OCI-LY7 (cell line): ENCODE data around the gene ZNF292. TPM values are rescaled to one million over a fixed set of nuclear protein-coding genes. Genes with fewer than 3 reads are reported as not detected.
A peak's percentile ranks its signal among the peaks of the same experiment; 100 is the strongest.

ENCODE experiments used
- BruUV-seq: library from RNA; stranded (reverse); fragments of 400-500 nt; replicated peaks from 2 replicates; lab custom pipeline; 2021; lab: Mats Ljungman, UMichigan
- CTCF ChIA-PET: fragments of 300-600 bp; sonication (Branson Sonifier 250); formaldehyde crosslinking; loops from one replicate; lab custom pipeline; 2022; ENCODE audit warnings: antibody characterized with exemption; ENCODE audit not compliant: unreplicated experiment; lab: Charles Lee
- POLR2A ChIA-PET: fragments of 300-600 bp; sonication (Branson Sonifier 250); formaldehyde crosslinking; loops from one replicate; lab custom pipeline; 2022; ENCODE audit warnings: antibody characterized with exemption; lab: Charles Lee
- DNase-seq: peaks from one replicate; pipeline ENCODE4 v3.0.0-alpha.2; 2015; ENCODE audit warnings: low spot score
- H2AFZ ChIP-seq: fragments of 200-600 bp; sonication (generic), shearing (Covaris generic); 2 replicates; pipeline ENCODE4 v1.6.1; 2014; ENCODE audit warnings: mild to moderate bottlenecking, antibody characterized with exemption, low read length, moderate library complexity
- H3K27ac ChIP-seq: fragments of 200-600 bp; sonication (generic); 2 replicates; pipeline ENCODE4 v1.5.1; 2014; ENCODE audit warnings: mixed run types, low read depth, mild to moderate bottlenecking, moderate library complexity, low read length, inconsistent platforms; ENCODE audit not compliant: poor library complexity, severe bottlenecking
- H3K36me3 ChIP-seq: fragments of 200-600 bp; sonication (generic); 2 replicates; pipeline ENCODE4 v1.6.1; 2014; ENCODE audit warnings: mild to moderate bottlenecking, antibody characterized with exemption, low read length, moderate library complexity, mixed read lengths; ENCODE audit not compliant: insufficient read depth
- H3K4me1 ChIP-seq: fragments of 200-600 bp; sonication (generic); 2 replicates; pipeline ENCODE4 v1.5.1; 2014; ENCODE audit warnings: mild to moderate bottlenecking, low read length; ENCODE audit not compliant: insufficient read depth, poor library complexity, severe bottlenecking
- H3K4me2 ChIP-seq: fragments of 200-600 bp; sonication (generic); 2 replicates; pipeline ENCODE4 v1.6.1; 2014; ENCODE audit warnings: mild to moderate bottlenecking, low read length
- H3K4me3 ChIP-seq: fragments of 200-600 bp; sonication (generic); 2 replicates; pipeline ENCODE4 v1.5.1; 2014; ENCODE audit warnings: mild to moderate bottlenecking, low read depth, low read length; ENCODE audit not compliant: poor library complexity, severe bottlenecking
- H3K79me2 ChIP-seq: fragments of 200-600 bp; sonication (generic); 2 replicates; pipeline ENCODE4 v1.6.1; 2016; ENCODE audit warnings: low read depth, mild to moderate bottlenecking, low read length, moderate library complexity, mixed read lengths; ENCODE audit not compliant: insufficient read depth
- H3K9me2 ChIP-seq: fragments of 200-600 bp; sonication (generic); 2 replicates; pipeline ENCODE4 v1.6.1; 2016; ENCODE audit warnings: mild to moderate bottlenecking, low read length, mixed read lengths; ENCODE audit not compliant: insufficient read depth
- H3K9me3 ChIP-seq: fragments of 200-600 bp; sonication (generic); 2 replicates; pipeline ENCODE4 v1.6.1; 2014; ENCODE audit warnings: mild to moderate bottlenecking, mixed run types, low read length, mixed read lengths
- H4K20me1 ChIP-seq: fragments of 200-600 bp; sonication (generic); 2 replicates; pipeline ENCODE4 v1.6.1; 2014; ENCODE audit warnings: mild to moderate bottlenecking, antibody characterized with exemption, low read length, moderate library complexity, mixed read lengths; ENCODE audit not compliant: insufficient read depth
- CTCF ChIP-seq: fragments of 200-600 bp; sonication (generic); conservative IDR thresholded peaks from 2 replicates; pipeline ENCODE4 v1.5.1; 2014; ENCODE audit warnings: mild to moderate bottlenecking, antibody characterized with exemption, low read length, moderate library complexity, mixed read lengths
- EZH2phosphoT487 ChIP-seq: fragments of 200-600 bp; sonication (generic); IDR thresholded peaks from 2 replicates; pipeline ENCODE4 v1.6.1; 2018; ENCODE audit warnings: low read depth, borderline replicate concordance, mild to moderate bottlenecking, mixed run types, antibody characterized with exemption, low read length, moderate library complexity, mixed read lengths
- intact Hi-C: fragments of 100-400 bp; cut with micrococcal nuclease; formaldehyde crosslinking; loops from one replicate; pipeline ENCODE4 v1.10.0; 2022; ENCODE audit not compliant: unreplicated experiment
- total RNA-seq, 2 experiments: library from RNA; depleted of rRNA in 1 of 2; stranded (reverse); fragments of >200 nt in 1 of 2; shearing (Covaris generic) in 1 of 2; gene quantifications; 2 replicates each; pipeline ENCODE4 v1.2.3, GENCODE V29; 2014 to 2022

Gene ZNF292
- total RNA-seq, 2 experiments from 2014 or later: 18.7 to 53.7 TPM

DNA sequence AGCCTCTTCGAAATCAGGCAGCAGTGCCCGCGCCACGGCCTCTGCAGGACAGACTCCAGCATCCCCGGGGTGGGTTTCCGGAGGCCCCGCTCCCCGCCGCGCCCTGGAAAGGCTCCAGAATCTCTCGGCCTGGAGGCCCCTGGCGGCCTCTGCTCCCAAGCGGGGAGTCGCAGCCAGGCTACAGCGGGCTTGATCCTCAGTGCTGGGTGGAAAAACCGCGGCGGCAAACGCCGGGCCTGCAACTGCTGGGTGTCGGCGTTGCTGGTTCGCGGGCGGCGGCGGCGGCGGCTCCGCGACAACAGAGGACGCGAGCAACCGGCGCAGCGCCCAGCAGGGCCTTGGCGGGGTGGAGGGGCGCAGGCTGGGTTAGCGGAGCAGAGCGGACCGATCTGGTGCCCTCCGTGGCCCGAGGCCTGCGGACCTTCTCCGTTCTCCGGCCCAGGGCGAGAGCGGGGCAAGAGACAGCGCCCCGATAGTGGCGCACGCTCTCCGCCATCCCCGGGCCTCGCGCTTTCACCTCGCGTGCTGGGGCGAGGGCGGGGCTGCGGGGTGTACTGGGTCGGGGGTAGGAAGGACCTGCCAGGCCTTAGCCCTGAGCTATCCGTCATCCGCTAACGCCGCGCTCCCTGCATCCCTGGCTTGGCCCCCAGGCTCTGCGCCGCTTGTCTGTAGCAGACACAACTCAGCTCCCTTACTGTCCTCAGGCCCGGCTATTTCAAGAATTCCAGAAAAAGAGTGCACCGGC lies 3.4 kb upstream of the ZNF292 start:
- POLR2A ChIA-PET: interaction anchor here (0.7 kb wide), 1 partner anchor 10 kb away, joined by 6 read pairs; no protein-coding TSS in a partner anchor
- H3K4me2 ChIP-seq: peak overlapping the region; percentile 61
- peaks cover 22% of the 10 kb centered on the region for H3K79me2 ChIP-seq

DNA sequence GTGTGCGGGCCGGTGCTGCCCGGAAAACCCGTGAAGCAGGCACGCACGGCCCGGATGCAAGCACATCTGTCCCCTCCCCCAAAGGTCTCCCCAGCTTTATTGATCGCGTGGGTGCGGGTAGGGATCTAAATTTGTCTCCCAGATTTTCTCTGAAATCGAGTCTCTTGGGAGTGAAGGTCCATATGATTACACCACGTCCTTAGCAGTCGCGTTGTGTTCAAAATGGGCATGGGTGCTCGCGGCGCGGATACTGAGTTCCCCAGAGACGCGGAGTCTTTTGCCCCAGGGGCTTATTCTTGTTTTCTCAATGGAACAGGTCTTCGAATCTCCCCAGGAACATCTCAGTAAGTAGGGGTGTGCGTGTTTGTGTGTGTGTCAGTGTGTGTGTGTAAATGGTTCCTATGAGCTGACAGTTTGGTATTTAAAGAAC lies 2.8 kb upstream of the ZNF292 start:
- intact Hi-C loops: loop anchor here (10.0 kb wide), 1 partner anchor 1022 kb away; no protein-coding TSS in a partner anchor
- ChIA-PET POLR2A (interaction anchor here (0.7 kb wide), 1 partner anchor 10 kb away, joined by 6 read pairs; no protein-coding TSS in a partner anchor), CTCF (no interaction called here)
- peak overlapping the region; percentile 48; the same call in 1 of the 2 replicates for H2AFZ ChIP-seq
- H3K36me3 ChIP-seq: 0 out of 2 replicates have a peak, but pooled peaks cover 3% of the 10 kb centered on the region
- no peaks in the 10 kb centered on the region for H3K9me2 ChIP-seq
- BruUV-seq: no TSS peak
- peaks cover 37% of the 10 kb centered on the region for H3K4me1 ChIP-seq
- DNase-seq: no peak
- TF ChIP-seq CTCF (no peak), EZH2phosphoT487 (no peak)
- H3K27ac ChIP-seq: no peak overlapping the region
- no peak overlapping the region for H3K4me3 ChIP-seq
- H3K79me2 ChIP-seq: peaks cover 28% of the 10 kb centered on the region
- H3K9me3 ChIP-seq: no peaks in the 10 kb centered on the region
- H3K4me2 ChIP-seq: peak overlapping the region; percentile 61; the same call in 1 of the 2 replicates
- H4K20me1 ChIP-seq: peaks cover 13% of the 10 kb centered on the region; the same call in 1 of the 2 replicates

More for the DNA sequence above, 3.4 kb upstream of the ZNF292 start:
- H4K20me1 ChIP-seq: peaks cover 9% of the 10 kb centered on the region; the same call in 1 of the 2 replicates
- peak overlapping the region; percentile 48 for H2AFZ ChIP-seq
- intact Hi-C loops: loop anchor here (10.0 kb wide), 1 partner anchor 1023 kb away; no protein-coding TSS in a partner anchor
- peak; percentile 33 for DNase-seq
- CTCF ChIA-PET: no interaction called here
- H3K36me3 ChIP-seq: no peaks in the 10 kb centered on the region
- H3K4me3 ChIP-seq: peak overlapping the region; percentile 48
- no peaks in the 10 kb centered on the region for H3K9me2 ChIP-seq
- H3K4me1 ChIP-seq: peaks cover 32% of the 10 kb centered on the region
- no TSS peak for BruUV-seq
- no peaks in the 10 kb centered on the region for H3K9me3 ChIP-seq
- no peak overlapping the region for H3K27ac ChIP-seq
- no peak for TF ChIP-seq EZH2phosphoT487
- no peak for TF ChIP-seq CTCF

DNA sequence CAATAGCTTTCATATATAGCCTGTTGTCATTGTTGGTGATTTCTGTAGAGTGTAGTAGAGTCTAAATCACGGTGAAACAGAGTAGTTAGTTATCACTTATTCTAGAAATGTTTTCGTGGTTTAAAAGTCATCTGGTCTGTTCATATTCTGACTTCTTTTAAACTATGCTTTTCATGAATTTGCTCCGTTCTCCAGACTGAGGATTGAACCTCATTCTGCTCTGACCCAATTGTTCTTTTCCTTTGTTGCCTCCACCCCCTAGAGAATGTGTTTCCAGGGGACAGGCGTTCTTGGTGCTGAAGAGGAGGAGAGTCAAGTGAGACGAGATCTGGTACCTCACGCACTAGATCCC lies 748 bp upstream of the ZNF292 start:
- peaks cover 18% of the 10 kb centered on the region; the same call in 1 of the 2 replicates for H4K20me1 ChIP-seq
- ChIA-PET CTCF (no interaction called here), POLR2A (interaction anchor here (0.5 to 0.6 kb wide), 3 partner anchors 88 to 472 kb away, joined by 3 to 6 read pairs (median 5); no protein-coding TSS in a partner anchor)
- H3K27ac ChIP-seq: peak overlapping the region; percentile 83
- H3K4me3 ChIP-seq: peak overlapping the region; percentile 81
- peaks cover 37% of the 10 kb centered on the region for H3K4me1 ChIP-seq
- TSS peak; percentile 89 for BruUV-seq
- H2AFZ ChIP-seq: peak overlapping the region; percentile 64
- H3K9me3 ChIP-seq: no peaks in the 10 kb centered on the region
- DNase-seq: no peak
- peaks cover 21% of the 10 kb centered on the region for H3K36me3 ChIP-seq
- H3K4me2 ChIP-seq: peak overlapping the region; percentile 86
- H3K9me2 ChIP-seq: no peaks in the 10 kb centered on the region
- intact Hi-C loops: loop anchor here (2.0 to 10.0 kb wide), 2 partner anchors 318 to 1020 kb away; partner anchors contain the start of gene SLC35A1
- H3K79me2 ChIP-seq: peaks cover 49% of the 10 kb centered on the region
- TF ChIP-seq EZH2phosphoT487 (no peak), CTCF (no peak)
